GM12878 (cell line): ENCODE measurements around the gene CTNNBL1. TPM values are rescaled to one million over a fixed set of nuclear protein-coding genes. Genes with fewer than 3 reads are reported as not detected.

ENCODE experiments used
- ATAC-seq: fragments of 200-7000 bp; cut with Tn5 transposase; 3 replicates; pipeline ENCODE4 v1.9.1; 2020; ENCODE audit warnings: mild to moderate bottlenecking, moderate library complexity
- BruUV-seq: library from RNA; stranded (reverse); fragments of 400-500 nt; replicated peaks from 2 replicates; lab custom pipeline; 2021; lab: Mats Ljungman, UMichigan
- CTCF ChIA-PET: fragments of 300-600 bp; sonication (Branson Sonifier 250); formaldehyde crosslinking; extraction: SDS; loops from one replicate; lab custom pipeline; 2021; ENCODE audit warnings: inconsistent platforms; lab: Yijun Ruan, JAX
- POLR2A ChIA-PET: fragments of 350-600 bp; formaldehyde crosslinking; extraction: SDS; loops from one replicate; lab custom pipeline; 2021; ENCODE audit warnings: inconsistent platforms; lab: Charles Lee
- RAD21 ChIA-PET: fragments of 300-600 bp; sonication (Branson Sonifier 250); formaldehyde crosslinking; loops from one replicate; lab custom pipeline; 2023; ENCODE audit warnings: antibody characterized with exemption; ENCODE audit not compliant: unreplicated experiment; lab: Charles Lee
- SMC1A ChIA-PET: fragments of 300-600 bp; sonication (Branson Sonifier 250); formaldehyde crosslinking; loops from one replicate; lab custom pipeline; 2023; ENCODE audit not compliant: unreplicated experiment, uncharacterized antibody; lab: Charles Lee
- DNase-seq: peaks from one replicate; pipeline ENCODE4 v3.0.0-alpha.2; 2011; ENCODE audit warnings: low read depth, low spot score
- FAIRE-seq: peaks from 3 replicates; lab custom pipeline; 2011; peaks lifted over from hg19 to GRCh38; lab: Jason Lieb, UNC
- H2AFZ ChIP-seq: 2 replicates; pipeline ENCODE4 v1.6.0; 2011; ENCODE audit warnings: low read depth, low read length, control low read depth; ENCODE audit not compliant: control insufficient read depth
- H3K27ac ChIP-seq: 2 replicates; pipeline ENCODE4 v1.5.1; 2011; ENCODE audit warnings: control low read depth; ENCODE audit not compliant: control insufficient read depth, insufficient read depth
- H3K27me3 ChIP-seq, 2 experiments: replicated peaks in 1 of 2; 2 replicates each; pipeline versions ENCODE4 v1.6.0 to v1.6.1; 2011; ENCODE audit warnings: low read length in 1 of 2; ENCODE audit not compliant: control insufficient read depth in 2 of 2, insufficient read depth in 2 of 2
- H3K36me3 ChIP-seq, 2 experiments: 2 replicates each; pipeline ENCODE4 v1.5.1; 2011; ENCODE audit warnings: low read length in 1 of 2; ENCODE audit not compliant: control insufficient read depth in 2 of 2, insufficient read depth in 2 of 2
- H3K4me1 ChIP-seq: 2 replicates; pipeline ENCODE4 v1.6.1; 2011; ENCODE audit warnings: mild to moderate bottlenecking, low read length, moderate library complexity, mixed read lengths; ENCODE audit not compliant: control insufficient read depth, insufficient read depth
- H3K4me2 ChIP-seq: 2 replicates; pipeline ENCODE4 v1.6.0; 2011; ENCODE audit warnings: control low read depth; ENCODE audit not compliant: control insufficient read depth, insufficient read depth
- H3K4me3 ChIP-seq: fragments of 200-600 bp; sonication (generic); 2 replicates; pipeline ENCODE4 v1.5.1; 2016
- H3K79me2 ChIP-seq: 2 replicates; pipeline ENCODE4 v1.6.0; 2011; ENCODE audit warnings: low read length; ENCODE audit not compliant: control insufficient read depth, insufficient read depth
- H3K9ac ChIP-seq: 2 replicates; pipeline ENCODE4 v1.8.0; 2011; ENCODE audit warnings: low read length, control low read depth, mixed read lengths; ENCODE audit not compliant: control insufficient read depth, insufficient read depth
- H3K9me3 ChIP-seq: replicated peaks from 3 replicates; pipeline ENCODE4 v1.5.1; 2011; ENCODE audit warnings: mild to moderate bottlenecking, low read length; ENCODE audit not compliant: control insufficient read depth, insufficient read depth
- H4K20me1 ChIP-seq: 2 replicates; pipeline ENCODE4 v1.6.0; 2011; ENCODE audit not compliant: control insufficient read depth, insufficient read depth
- BMI1 ChIP-seq: fragments of 450-650 bp; IDR thresholded peaks from 2 replicates; pipeline ENCODE4 v1.6.1; 2016; ENCODE audit warnings: mild to moderate bottlenecking, moderate library complexity, borderline replicate concordance
- CEBPB ChIP-seq, 2 experiments: fragments of 150-350 bp in 1 of 2; IDR thresholded peaks; 2 replicates each; pipeline ENCODE4 v1.6.1; 2012 to 2014; ENCODE audit warnings: low read depth in 2 of 2, low read length in 2 of 2, borderline replicate concordance in 1 of 2, inconsistent platforms in 1 of 2
- CHD2 ChIP-seq: IDR thresholded peaks from 2 replicates; pipeline ENCODE4 v1.6.1; 2011; ENCODE audit warnings: low read depth, low read length, improper control_type of control experiment, borderline replicate concordance
- E2F8 ChIP-seq: fragments of 450-650 bp; IDR thresholded peaks from 2 replicates; pipeline ENCODE4 v1.6.1; 2018; ENCODE audit warnings: mild to moderate bottlenecking, low read depth, moderate library complexity; ENCODE audit not compliant: partially characterized antibody
- EP300 ChIP-seq, 2 experiments: fragments of 150-350 bp in 1 of 2; IDR thresholded peaks; 2 replicates each; pipeline ENCODE4 v1.6.1; 2011 to 2012; ENCODE audit warnings: low read depth in 2 of 2, low read length in 2 of 2, borderline replicate concordance in 1 of 2, improper control_type of control experiment in 1 of 2, inconsistent platforms in 1 of 2; ENCODE audit not compliant: control insufficient read depth in 1 of 2
- NR2C2 ChIP-seq: IDR thresholded peaks from 2 replicates; pipeline ENCODE4 v1.6.1; 2011; ENCODE audit warnings: borderline replicate concordance, low read depth; ENCODE audit not compliant: control insufficient read depth, insufficient read length
- PAX8 ChIP-seq: fragments of 450-650 bp; IDR thresholded peaks from 2 replicates; pipeline ENCODE4 v1.6.1; 2017; ENCODE audit warnings: mild to moderate bottlenecking, moderate library complexity
- RCOR1 ChIP-seq: conservative IDR thresholded peaks from 2 replicates; pipeline ENCODE4 v1.6.1; 2012; ENCODE audit warnings: low read depth, low read length, improper control_type of control experiment
- TBL1XR1 ChIP-seq: IDR thresholded peaks from 2 replicates; pipeline ENCODE4 v1.6.1; 2012; ENCODE audit warnings: low read depth, low read length, improper control_type of control experiment
- WGBS: methylation state at CpG from one replicate; pipeline ENCODE4 v1.1.6; 2016; ENCODE audit warnings: low lambda C conversion rate; ENCODE audit not compliant: insufficient replicate concordance, insufficient coverage; ENCODE audit errors: missing lambda C conversion rate; 5-methylcytosine and 5-hydroxymethylcytosine counted together
- in situ Hi-C: fragments of 300-500 bp; cut with MboI; formaldehyde crosslinking; loops from 9 replicates; pipeline ENCODE4 v1.14.3; 2018; ENCODE audit warnings: mixed read lengths
- intact Hi-C: fragments of 100-400 bp; cut with micrococcal nuclease; formaldehyde crosslinking; loops from one replicate; pipeline ENCODE4 v1.14.2; 2022; ENCODE audit not compliant: unreplicated experiment
- polyA plus RNA-seq, 11 experiments: library from polyadenylated mRNA; depleted of rRNA in 4 of 11; unstranded in 6 of 11; stranded (reverse) in 5 of 11; fragments of >200 nt; fragmentation: Nextera tagmentation in 4 of 11; fragmentation: Illumina TruSeq in 1 of 11; extraction: Ambion mirVana in 4 of 11; extraction: Trizol in 1 of 11; gene quantifications; 1 replicate in 1 of 11; 2 replicates in 10 of 11; pipeline versions ENCODE4 v1.2.1 to v1.2.3, GENCODE V29; 2011 to 2016; ENCODE audit warnings: inconsistent platforms in 2 of 11, missing spikeins in 2 of 11, low read depth in 1 of 11
- total RNA-seq, 4 experiments: library from RNA; depleted of rRNA in 3 of 4; stranded (reverse); fragments of >200 nt in 3 of 4; fragmentation: Illumina TruSeq in 1 of 4; extraction: Trizol in 1 of 4; gene quantifications; 2 replicates each; pipeline versions ENCODE4 v1.2.1 to v1.2.3, GENCODE V29; 2013 to 2021
- TF ChIP-seq, protein P1 (sequence below): IDR thresholded peaks from 2 replicates; pipeline ENCODE4 v1.6.1; 2012; ENCODE audit warnings: mild to moderate bottlenecking, low read depth, low read length
- TF ChIP-seq, protein P2 (sequence below): IDR thresholded peaks from 2 replicates; pipeline ENCODE4 v1.6.1; 2011; ENCODE audit warnings: low read depth, low read length, improper control_type of control experiment, borderline replicate concordance

Gene CTNNBL1
- total and polyA plus RNA-seq, 10 of the 15 experiments (the other 5 are each of a cell fraction or from before 2014, with no cell fraction given), result 43.1 to 102 (median 67.8) TPM

DNA sequence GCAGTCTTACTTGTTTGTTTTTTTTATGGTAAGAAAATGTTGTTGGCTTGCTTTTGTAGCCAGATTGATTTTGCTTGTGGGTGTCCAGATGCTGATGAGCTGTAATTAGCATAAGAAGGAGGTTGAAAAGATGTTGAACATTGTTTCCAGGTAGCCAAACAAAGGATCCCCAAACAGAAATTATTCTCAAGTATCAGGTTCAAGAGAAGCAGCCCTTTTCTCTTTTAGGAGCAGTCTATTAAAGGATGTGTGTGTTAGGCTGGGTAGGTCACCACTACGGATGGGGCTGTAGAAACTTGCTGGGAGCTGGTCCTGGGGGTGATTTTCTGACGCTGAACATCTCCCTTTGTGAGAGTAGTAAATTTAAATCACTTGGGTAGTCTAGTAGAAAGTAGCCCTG, 122.2 kb downstream of the CTNNBL1 start:
- no peaks in the 10 kb centered on the region for H3K9me3 ChIP-seq
- H3K36me3 ChIP-seq, result peaks cover 0 to 11% of the 10 kb centered on the region in 2 experiments; a peak in 1 of 4 replicates
- in situ Hi-C loops, result no loop called here
- H3K27ac ChIP-seq, result no peak overlapping the region
- H4K20me1 ChIP-seq, result no peaks in the 10 kb centered on the region
- no TSS peak for BruUV-seq
- no peak overlapping the region for H2AFZ ChIP-seq
- ChIA-PET SMC1A (no interaction called here), CTCF (no interaction called here), POLR2A (no interaction called here), RAD21 (no interaction called here)
- H3K9ac ChIP-seq, result no peak overlapping the region
- WGBS, result 100% methylated on average over 2 of the region's 2 CpGs
- no peak for FAIRE-seq
- ATAC-seq, result no peak
- no peak for DNase-seq
- no peaks in the 10 kb centered on the region for H3K4me1 ChIP-seq
- no peak overlapping the region for H3K4me3 ChIP-seq
- no peaks in the 10 kb centered on the region for H3K27me3 ChIP-seq
- intact Hi-C loops, result no loop called here
- H3K4me2 ChIP-seq, result no peak overlapping the region
- no peaks in the 10 kb centered on the region for H3K79me2 ChIP-seq
- TF ChIP-seq E2F8 (no peak), NR2C2 (no peak), PAX8 (no peak), RCOR1 (no peak), CEBPB (IDR thresholded peaks at IDR 0.05; ENCODE audit: borderline replicate concordance in 1 of 2, low read depth in 2 of 2, low read length in 2 of 2) (no peak), TBL1XR1 (no peak), BMI1 (no peak), EP300 (IDR thresholded peaks at IDR 0.05; ENCODE audit: borderline replicate concordance in 1 of 2, control insufficient read depth in 1 of 2, low read depth in 2 of 2, low read length in 2 of 2) (no peak), CHD2 (no peak)
- TF ChIP-seq, protein P1, sequence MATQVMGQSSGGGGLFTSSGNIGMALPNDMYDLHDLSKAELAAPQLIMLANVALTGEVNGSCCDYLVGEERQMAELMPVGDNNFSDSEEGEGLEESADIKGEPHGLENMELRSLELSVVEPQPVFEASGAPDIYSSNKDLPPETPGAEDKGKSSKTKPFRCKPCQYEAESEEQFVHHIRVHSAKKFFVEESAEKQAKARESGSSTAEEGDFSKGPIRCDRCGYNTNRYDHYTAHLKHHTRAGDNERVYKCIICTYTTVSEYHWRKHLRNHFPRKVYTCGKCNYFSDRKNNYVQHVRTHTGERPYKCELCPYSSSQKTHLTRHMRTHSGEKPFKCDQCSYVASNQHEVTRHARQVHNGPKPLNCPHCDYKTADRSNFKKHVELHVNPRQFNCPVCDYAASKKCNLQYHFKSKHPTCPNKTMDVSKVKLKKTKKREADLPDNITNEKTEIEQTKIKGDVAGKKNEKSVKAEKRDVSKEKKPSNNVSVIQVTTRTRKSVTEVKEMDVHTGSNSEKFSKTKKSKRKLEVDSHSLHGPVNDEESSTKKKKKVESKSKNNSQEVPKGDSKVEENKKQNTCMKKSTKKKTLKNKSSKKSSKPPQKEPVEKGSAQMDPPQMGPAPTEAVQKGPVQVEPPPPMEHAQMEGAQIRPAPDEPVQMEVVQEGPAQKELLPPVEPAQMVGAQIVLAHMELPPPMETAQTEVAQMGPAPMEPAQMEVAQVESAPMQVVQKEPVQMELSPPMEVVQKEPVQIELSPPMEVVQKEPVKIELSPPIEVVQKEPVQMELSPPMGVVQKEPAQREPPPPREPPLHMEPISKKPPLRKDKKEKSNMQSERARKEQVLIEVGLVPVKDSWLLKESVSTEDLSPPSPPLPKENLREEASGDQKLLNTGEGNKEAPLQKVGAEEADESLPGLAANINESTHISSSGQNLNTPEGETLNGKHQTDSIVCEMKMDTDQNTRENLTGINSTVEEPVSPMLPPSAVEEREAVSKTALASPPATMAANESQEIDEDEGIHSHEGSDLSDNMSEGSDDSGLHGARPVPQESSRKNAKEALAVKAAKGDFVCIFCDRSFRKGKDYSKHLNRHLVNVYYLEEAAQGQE, result no peak
- TF ChIP-seq, protein P2, sequence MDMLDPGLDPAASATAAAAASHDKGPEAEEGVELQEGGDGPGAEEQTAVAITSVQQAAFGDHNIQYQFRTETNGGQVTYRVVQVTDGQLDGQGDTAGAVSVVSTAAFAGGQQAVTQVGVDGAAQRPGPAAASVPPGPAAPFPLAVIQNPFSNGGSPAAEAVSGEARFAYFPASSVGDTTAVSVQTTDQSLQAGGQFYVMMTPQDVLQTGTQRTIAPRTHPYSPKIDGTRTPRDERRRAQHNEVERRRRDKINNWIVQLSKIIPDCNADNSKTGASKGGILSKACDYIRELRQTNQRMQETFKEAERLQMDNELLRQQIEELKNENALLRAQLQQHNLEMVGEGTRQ, result no peak
